Liver (tissue), 9 donors: ENCODE measurements around the gene PLEKHA6. TPM values are rescaled to one million over a fixed set of nuclear protein-coding genes. Genes with fewer than 3 reads are reported as not detected.

Source experiments
- DNase-seq: peaks from one replicate; pipeline ENCODE4 v3.0.0-alpha.2; 2017; ENCODE audit warnings: low spot score
- H3K27ac ChIP-seq, 2 donors: one replicate each; pipeline ENCODE4 v1.7.0; 2013; ENCODE audit warnings: inconsistent platforms in 2 of 2, low read length in 2 of 2, control low read depth in 1 of 2, low read depth in 1 of 2, mild to moderate bottlenecking in 1 of 2
- H3K27me3 ChIP-seq, 4 donors: one replicate each; pipeline versions ENCODE4 v1.6.1 to v1.7.0; 2013; ENCODE audit warnings: low read length in 3 of 4, inconsistent platforms in 1 of 4, mild to moderate bottlenecking in 1 of 4, moderate library complexity in 1 of 4; ENCODE audit not compliant: control insufficient read depth in 4 of 4, insufficient read depth in 4 of 4
- H3K36me3 ChIP-seq, 4 donors: one replicate each; pipeline versions ENCODE4 v1.6.1 to v1.7.0; 2013; ENCODE audit warnings: low read length in 3 of 4, mild to moderate bottlenecking in 3 of 4, low read depth in 1 of 4, moderate library complexity in 1 of 4; ENCODE audit not compliant: control insufficient read depth in 4 of 4, insufficient read depth in 3 of 4
- H3K4me1 ChIP-seq, 4 donors: one replicate each; pipeline versions ENCODE4 v1.6.1 to v1.7.0; 2013; ENCODE audit warnings: low read length in 3 of 4, mild to moderate bottlenecking in 3 of 4, moderate library complexity in 1 of 4; ENCODE audit not compliant: control insufficient read depth in 4 of 4, insufficient read depth in 4 of 4
- H3K4me3 ChIP-seq, 3 donors: one replicate each; pipeline versions ENCODE4 v1.6.1 to v1.7.0; 2013; ENCODE audit warnings: low read length in 3 of 3, control low read depth in 1 of 3, low read depth in 1 of 3, mild to moderate bottlenecking in 1 of 3
- H3K9ac ChIP-seq, 2 donors: one replicate each; pipeline ENCODE4 v1.7.0; 2013; ENCODE audit warnings: low read length in 2 of 2, mild to moderate bottlenecking in 2 of 2, moderate library complexity in 2 of 2, control low read depth in 1 of 2, low read depth in 1 of 2
- H3K9me3 ChIP-seq, 4 donors: one replicate each; pipeline versions ENCODE4 v1.6.1 to v1.7.0; 2013; ENCODE audit warnings: low read length in 3 of 4; ENCODE audit not compliant: control insufficient read depth in 4 of 4
- ATF3 ChIP-seq: IDR thresholded peaks from 2 replicates; pipeline ENCODE4 v1.6.1; 2016; ENCODE audit warnings: antibody characterized with exemption
- CTCF ChIP-seq: fragments of 150-350 bp; IDR thresholded peaks from 2 replicates; pipeline ENCODE4 v1.5.1; 2017; ENCODE audit warnings: improper control_type of control experiment, low read depth, low read length; ENCODE audit not compliant: missing input control
- EGR1 ChIP-seq, 2 donors: IDR thresholded peaks; 2 replicates each; pipeline ENCODE4 v1.6.1; 2016 to 2018; ENCODE audit warnings: antibody characterized with exemption in 2 of 2, low read depth in 2 of 2
- FOXA1 ChIP-seq: IDR thresholded peaks from 2 replicates; pipeline ENCODE4 v1.6.1; 2016; ENCODE audit warnings: antibody characterized with exemption
- GABPA ChIP-seq, 2 donors: IDR thresholded peaks in 1 of 2; conservative IDR thresholded peaks in 1 of 2; 2 replicates each; pipeline ENCODE4 v1.6.1; 2016; ENCODE audit warnings: antibody characterized with exemption in 2 of 2, mild to moderate bottlenecking in 1 of 2, moderate library complexity in 1 of 2
- HNF4G ChIP-seq: IDR thresholded peaks from 2 replicates; pipeline ENCODE4 v1.6.1; 2016; ENCODE audit warnings: antibody characterized with exemption
- JUND ChIP-seq, 2 donors: IDR thresholded peaks; 2 replicates each; pipeline ENCODE4 v1.6.1; 2016; ENCODE audit warnings: antibody characterized with exemption in 2 of 2
- RAD21 ChIP-seq, 2 donors: IDR thresholded peaks; 2 replicates each; pipeline ENCODE4 v1.6.1; 2016; ENCODE audit warnings: antibody characterized with exemption in 2 of 2, mild to moderate bottlenecking in 2 of 2
- REST ChIP-seq: IDR thresholded peaks from 2 replicates; pipeline ENCODE4 v1.6.1; 2016; ENCODE audit warnings: antibody characterized with exemption, mild to moderate bottlenecking
- YY1 ChIP-seq: IDR thresholded peaks from 2 replicates; pipeline ENCODE4 v1.6.1; 2016; ENCODE audit warnings: antibody characterized with exemption, mild to moderate bottlenecking
- ZBTB33 ChIP-seq: IDR thresholded peaks from 2 replicates; pipeline ENCODE4 v1.6.1; 2016; ENCODE audit warnings: antibody characterized with exemption
- WGBS: extraction: QIAGEN DNeasy Blood & Tissue Kit; methylation state at CpG from one replicate; pipeline ENCODE4 v1.1.7; 2013; 5-methylcytosine and 5-hydroxymethylcytosine counted together
- polyA plus RNA-seq, 2 donors: library from polyadenylated mRNA; stranded (reverse) in 1 of 2; unstranded in 1 of 2; fragments of 200-250 nt in 1 of 2; fragments of >200 nt in 1 of 2; fragmentation: Nextera tagmentation in 1 of 2; extraction: Ambion mirVana in 1 of 2; gene quantifications; one replicate each; pipeline versions ENCODE4 v1.2.1 to v1.2.3, GENCODE V29; 2013 to 2015
- total RNA-seq, 2 donors: library from RNA; depleted of rRNA; stranded (reverse); fragments of >200 nt; gene quantifications; one replicate each; pipeline ENCODE4 v1.2.3, GENCODE V29; 2014
- donor health status: healthy.
- donor health status: healthy.
- donor health status: healthy.
- donor health status: healthy.
- donor health status: healthy.

The PLEKHA6 gene
- total and polyA plus RNA-seq, 4 donors, result 5.3 to 12.8 (median 7.6) TPM

GRCh38 chr1:204246876-204247275, 112.9 kb downstream of the PLEKHA6 start:
- WGBS, result 96% methylated on average over 4 of the region's 4 CpGs
- Histone ChIP-seq H3K36me3 (peaks cover 3 to 52% (median 28%) of the 10 kb centered on the region in 4 donors), H3K27ac (no peak overlapping the region), H3K4me3 (no peak overlapping the region), H3K27me3 (no peaks in the 10 kb centered on the region), H3K9me3 (no peaks in the 10 kb centered on the region), H3K9ac (no peak overlapping the region), H3K4me1 (peaks cover 0 to 15% (median 8%) of the 10 kb centered on the region in 4 donors)
- TF ChIP-seq YY1 (no peak), GABPA (IDR thresholded peaks at IDR 0.05 in 1 of 2, conservative IDR thresholded peaks at IDR 0.05 in 1 of 2) (no peak), HNF4G (no peak), EGR1 (IDR thresholded peaks at IDR 0.05; ENCODE audit: low read depth in 2 of 2) (no peak), ZBTB33 (no peak), CTCF (no peak), REST (no peak), ATF3 (no peak), RAD21 (IDR thresholded peaks at IDR 0.05) (no peak), FOXA1 (no peak)
- DNase-seq, result no peak

GRCh38 chr1:204242920-204243319, 116.8 kb downstream of the PLEKHA6 start:
- Histone ChIP-seq H3K4me3 (no peak overlapping the region), H3K4me1 (peaks cover 0 to 2% (median 0%) of the 10 kb centered on the region in 4 donors), H3K9me3 (no peaks in the 10 kb centered on the region), H3K9ac (no peak overlapping the region), H3K27me3 (no peaks in the 10 kb centered on the region), H3K27ac (no peak overlapping the region), H3K36me3 (peaks cover 3 to 60% (median 29%) of the 10 kb centered on the region in 4 donors)
- 97% methylated on average over 10 of the region's 10 CpGs for WGBS
- no peak for DNase-seq
- no peak for TF ChIP-seq JUND (IDR thresholded peaks at IDR 0.05)
